Measurements from ENCODE around the gene APH1B. TPM values are rescaled to one million over a fixed set of nuclear protein-coding genes. Genes with fewer than 3 reads are reported as not detected.

APH1B gene
- total and polyA plus RNA-seq, 2 experiments from 2014 or later, result 19.9 to 29.8 TPM

DNA sequence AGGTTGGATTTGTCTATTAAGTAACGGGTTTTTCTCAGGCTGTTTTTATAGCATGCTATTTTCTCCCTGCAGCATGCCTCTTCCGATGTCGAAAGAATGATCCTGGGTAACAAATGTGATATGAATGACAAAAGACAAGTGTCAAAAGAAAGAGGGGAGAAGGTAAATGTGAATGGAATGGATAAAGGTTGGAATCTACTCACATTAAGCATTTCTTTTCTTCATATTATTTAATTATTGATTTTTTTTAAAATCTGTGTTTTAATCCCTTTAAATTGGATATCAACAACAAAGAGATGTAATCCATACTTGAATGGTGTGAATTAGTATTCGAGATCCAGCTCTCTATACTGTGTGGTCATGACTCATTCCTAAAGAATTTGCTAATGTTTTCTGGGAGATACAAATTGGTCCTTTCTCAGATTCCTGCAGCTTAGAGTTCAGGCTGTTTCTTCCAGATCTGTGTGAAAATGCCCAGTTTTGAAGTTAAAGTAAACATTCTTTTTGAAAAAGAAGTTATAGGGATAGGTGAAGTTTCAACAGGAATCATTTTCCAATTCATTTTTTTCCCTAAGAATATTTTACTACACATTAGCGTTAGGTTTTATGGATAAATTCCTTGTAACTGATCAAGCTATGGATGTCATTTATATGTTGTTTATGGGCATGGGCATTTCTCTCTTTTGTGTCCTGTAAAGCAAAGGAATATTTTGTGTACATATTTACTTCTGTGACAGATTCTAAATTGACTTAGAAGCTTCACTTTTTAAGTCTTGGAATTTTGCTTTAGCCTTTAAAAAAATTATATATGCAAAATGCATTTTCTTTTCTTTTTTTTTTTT, 20.8 kb upstream of the APH1B start:
- Histone ChIP-seq H3K4me3 (no peak overlapping the region), H2AFZ (no peak overlapping the region), H3K27ac (peak overlapping the region; percentile 13), H3K27me3 (no peaks in the 10 kb centered on the region), H3K36me3 (replicated peaks; ENCODE audit: insufficient read depth, low read depth) (no peaks in the 10 kb centered on the region), H4K20me1 (ENCODE audit: insufficient read depth, poor library complexity, severe bottlenecking) (no peaks in the 10 kb centered on the region), H3K9me3 (ENCODE audit: low read depth) (no peaks in the 10 kb centered on the region), H3K4me1 (ENCODE audit: insufficient read depth) (peaks cover 16% of the 10 kb centered on the region), H3K79me2 (no peaks in the 10 kb centered on the region), H3K4me2 (peak overlapping the region; percentile 4), H3K9me2 (replicated peaks; ENCODE audit: insufficient read depth) (no peaks in the 10 kb centered on the region)
- WGBS (ENCODE audit: low lambda C conversion rate, missing lambda C conversion rate), result 23% methylated on average over 5 of the region's 5 CpGs
- peak; percentile 32 for DNase-seq (ENCODE audit: low spot score)
- TF ChIP-seq EZH2 (IDR thresholded peaks at IDR 0.05; ENCODE audit: borderline replicate concordance) (no peak), CTCF (IDR thresholded peaks at IDR 0.05; ENCODE audit: poor library complexity) (no peak), EZH2phosphoT487 (IDR thresholded peaks at IDR 0.05; ENCODE audit: low read depth, severe bottlenecking, unreplicated experiment) (no peak)

- H3K27ac ChIP-seq, result no peak overlapping the region
- H3K4me1 ChIP-seq (ENCODE audit: insufficient read depth), result peaks cover 17% of the 10 kb centered on the region
- H3K79me2 ChIP-seq, result no peaks in the 10 kb centered on the region
- H3K9me3 ChIP-seq (ENCODE audit: low read depth), result no peaks in the 10 kb centered on the region
- no peak overlapping the region for H3K4me3 ChIP-seq
- H3K9me2 ChIP-seq (replicated peaks; ENCODE audit: insufficient read depth), result no peaks in the 10 kb centered on the region
- H3K4me2 ChIP-seq, result no peak overlapping the region
- no peaks in the 10 kb centered on the region for H3K36me3 ChIP-seq (replicated peaks; ENCODE audit: insufficient read depth, low read depth)
- DNase-seq (ENCODE audit: low spot score), result no peak
- no peak overlapping the region for H2AFZ ChIP-seq
- TF ChIP-seq EZH2 (IDR thresholded peaks at IDR 0.05; ENCODE audit: borderline replicate concordance) (no peak), CTCF (IDR thresholded peaks at IDR 0.05; ENCODE audit: poor library complexity) (no peak), EZH2phosphoT487 (IDR thresholded peaks at IDR 0.05; ENCODE audit: low read depth, severe bottlenecking, unreplicated experiment) (no peak)
- H3K27me3 ChIP-seq, result no peaks in the 10 kb centered on the region
- WGBS (ENCODE audit: low lambda C conversion rate, missing lambda C conversion rate), result 94% methylated on average over 2 of the region's 2 CpGs
- H4K20me1 ChIP-seq (ENCODE audit: insufficient read depth, poor library complexity, severe bottlenecking), result no peaks in the 10 kb centered on the region
These were observed 18.7 kb upstream of the APH1B start for GRCh38 chr15:63258658-63259057.

GRCh38 chr15:63260791-63261190, 16.6 kb upstream of the APH1B start:
- no peaks in the 10 kb centered on the region for H3K36me3 ChIP-seq (replicated peaks; ENCODE audit: insufficient read depth, low read depth)
- peaks cover 26% of the 10 kb centered on the region for H3K4me1 ChIP-seq (ENCODE audit: insufficient read depth)
- H3K27ac ChIP-seq, result no peak overlapping the region
- no peaks in the 10 kb centered on the region for H4K20me1 ChIP-seq (ENCODE audit: insufficient read depth, poor library complexity, severe bottlenecking)
- TF ChIP-seq CTCF (IDR thresholded peaks at IDR 0.05; ENCODE audit: poor library complexity), result no peak
- TF ChIP-seq EZH2 (IDR thresholded peaks at IDR 0.05; ENCODE audit: borderline replicate concordance), result no peak
- no peak for TF ChIP-seq EZH2phosphoT487 (IDR thresholded peaks at IDR 0.05; ENCODE audit: low read depth, severe bottlenecking, unreplicated experiment)
- no peak overlapping the region for H3K4me2 ChIP-seq
- H2AFZ ChIP-seq, result no peak overlapping the region
- no peaks in the 10 kb centered on the region for H3K9me2 ChIP-seq (replicated peaks; ENCODE audit: insufficient read depth)
- no peak for DNase-seq (ENCODE audit: low spot score)
- no peaks in the 10 kb centered on the region for H3K9me3 ChIP-seq (ENCODE audit: low read depth)
- no peak overlapping the region for H3K4me3 ChIP-seq
- WGBS (ENCODE audit: low lambda C conversion rate, missing lambda C conversion rate), result 82% methylated on average over 5 of the region's 5 CpGs
- no peaks in the 10 kb centered on the region for H3K79me2 ChIP-seq
- no peaks in the 10 kb centered on the region for H3K27me3 ChIP-seq

Measured in hepatocyte (in vitro differentiated cells).